HG03135 (cell line): ENCODE data around the gene FAM227B.
"Not testable (repeated sequence)": the region's sequence is repeated elsewhere in the genome, so short reads cannot be mapped to it uniquely, and the experiment has no call there.

Source experiments
- ATAC-seq: cut with Tn5 transposase; IDR thresholded peaks from one replicate; pipeline ENCODE4 v1.9.1; 2021; ENCODE audit warnings: mild to moderate bottlenecking, moderate library complexity; ENCODE audit not compliant: unreplicated experiment

The FAM227B gene

GRCh38 chr15:49441356-49441755, 179.3 kb downstream of the FAM227B start:
- no peak for ATAC-seq

- no peak for ATAC-seq
Measured at GRCh38 chr15:49439678-49440395, 180.8 kb downstream of the FAM227B start.

GRCh38 chr15:49438962-49439631, 181.5 kb downstream of the FAM227B start:
- ATAC-seq, result no peak

GRCh38 chr15:49436751-49437150, 183.9 kb downstream of the FAM227B start:
- no peak for ATAC-seq

GRCh38 chr15:49435174-49435573, 185.4 kb downstream of the FAM227B start:
- no peak for ATAC-seq

- ATAC-seq, result no peak
Measured at GRCh38 chr15:49430046-49430445, 190.6 kb downstream of the FAM227B start.

- no peak for ATAC-seq
Measured at GRCh38 chr15:49428409-49429095, 192.1 kb downstream of the FAM227B start.

GRCh38 chr15:49427372-49427771, 193.2 kb downstream of the FAM227B start:
- no peak for ATAC-seq

- no peak for ATAC-seq
Measured at GRCh38 chr15:49424954-49425353, 195.7 kb downstream of the FAM227B start.

- ATAC-seq, result no peak
Measured at GRCh38 chr15:49423901-49424550, 196.6 kb downstream of the FAM227B start.

GRCh38 chr15:49423021-49423420, 197.6 kb downstream of the FAM227B start, which contains the start of gene FGF7:
Gene FGF7 (plus strand): TSS chr15:49423242. CDS start chr15:49424298, 1,056 bp downstream.
- ATAC-seq, result no peak

GRCh38 chr15:49421991-49422390, 198.6 kb downstream of the FAM227B start:
- no peak for ATAC-seq

GRCh38 chr15:49418811-49419210, 201.8 kb downstream of the FAM227B start:
- ATAC-seq, result no peak

GRCh38 chr15:49415638-49416037, 205.0 kb downstream of the FAM227B start:
- ATAC-seq, result no peak

- no peak for ATAC-seq
Measured at GRCh38 chr15:49415149-49415548, 205.5 kb downstream of the FAM227B start.

- ATAC-seq, result no peak
Measured at GRCh38 chr15:49412797-49413196, 207.8 kb downstream of the FAM227B start.

- ATAC-seq, result no peak
Measured at GRCh38 chr15:49410641-49411040, 210.0 kb downstream of the FAM227B start.

- ATAC-seq, result no peak
Measured at GRCh38 chr15:49406352-49407118, 214.1 kb downstream of the FAM227B start.

- ATAC-seq, result not testable (repeated sequence)
Measured at GRCh38 chr15:49402515-49403296, 217.9 kb downstream of the FAM227B start.

GRCh38 chr15:49387471-49387870, 233.1 kb downstream of the FAM227B start:
- no peak for ATAC-seq
